ENCODE measurements around the gene TIMM50. TPM values are rescaled to one million over a fixed set of nuclear protein-coding genes. Genes with fewer than 3 reads are reported as not detected.
A peak's percentile ranks its signal among the peaks of the same experiment; 100 is the strongest.

Gene TIMM50
- total RNA-seq, 3 donors from 2014 or later, result 52.6 to 57.9 (median 57.7) TPM

- ATAC-seq (no peak), DNase-seq (no peak)
- Histone ChIP-seq H3K9me3 (no peaks in the 10 kb centered on the region), H3K4me1 (ENCODE audit: low read depth) (peaks cover 11% of the 10 kb centered on the region), H3K4me3 (no peak overlapping the region), H3K36me3 (ENCODE audit: low read depth) (no peaks in the 10 kb centered on the region)
- no peak for TF ChIP-seq CTCF (IDR thresholded peaks at IDR 0.05)
- intact Hi-C loops (cut with DNase I, micrococcal nuclease), result no loop called here
Measured at GRCh38 chr19:39531834-39532232, 51.2 kb downstream of the TIMM50 start.

- no peaks in the 10 kb centered on the region for H3K36me3 ChIP-seq (ENCODE audit: low read depth)
- peak; percentile 93 for TF ChIP-seq CTCF (IDR thresholded peaks at IDR 0.05)
- intact Hi-C loops (cut with DNase I, micrococcal nuclease), result no loop called here
Measured at GRCh38 chr19:39532233-39533002, 51.8 kb downstream of the TIMM50 start, which contains the start of gene EID2B. Gene EID2B (minus strand): TSS chr19:39532852. CDS start chr19:39532802, 50 bp downstream.

GRCh38 chr19:39533003-39533512 is 52.4 kb downstream of the TIMM50 start:
- H3K9me3 ChIP-seq, result no peaks in the 10 kb centered on the region
- DNase-seq, result no peak
- ATAC-seq, result peak; percentile 7
- no peak overlapping the region for H3K4me3 ChIP-seq
- peaks cover 11% of the 10 kb centered on the region for H3K4me1 ChIP-seq (ENCODE audit: low read depth)
- H3K36me3 ChIP-seq (ENCODE audit: low read depth), result no peaks in the 10 kb centered on the region
- intact Hi-C loops (cut with DNase I, micrococcal nuclease), result no loop called here
- TF ChIP-seq CTCF (IDR thresholded peaks at IDR 0.05), result no peak

More at GRCh38 chr19:39532233-39533002, 51.8 kb downstream of the TIMM50 start, which contains the start of gene EID2B:
- peak; percentile 99 for ATAC-seq
- DNase-seq, result peak; percentile 94 to 96 (median 94)
- H3K4me3 ChIP-seq, result peak within 1 kb of the TSS; percentile 30
- H3K9me3 ChIP-seq, result no peaks in the 10 kb centered on the region
- peaks cover 11% of the 10 kb centered on the region for H3K4me1 ChIP-seq (ENCODE audit: low read depth)

- ATAC-seq, result no peak
- no peak for DNase-seq
- no peak for TF ChIP-seq CTCF (IDR thresholded peaks at IDR 0.05)
- Histone ChIP-seq H3K36me3 (ENCODE audit: low read depth) (no peaks in the 10 kb centered on the region), H3K4me1 (ENCODE audit: low read depth) (peaks cover 15% of the 10 kb centered on the region), H3K9me3 (no peaks in the 10 kb centered on the region), H3K4me3 (no peak overlapping the region)
- intact Hi-C loops (cut with DNase I, micrococcal nuclease), result no loop called here
Measured at GRCh38 chr19:39533791-39534190, 53.2 kb downstream of the TIMM50 start.

- DNase-seq (no peak), ATAC-seq (no peak)
- H3K4me3 ChIP-seq, result peak overlapping the region; percentile 86
- H3K4me1 ChIP-seq (ENCODE audit: low read depth), result peaks cover 8% of the 10 kb centered on the region
- TF ChIP-seq CTCF (IDR thresholded peaks at IDR 0.05), result no peak
- H3K36me3 ChIP-seq (ENCODE audit: low read depth), result no peaks in the 10 kb centered on the region
- no peaks in the 10 kb centered on the region for H3K9me3 ChIP-seq
- intact Hi-C loops (cut with DNase I, micrococcal nuclease), result no loop called here
Measured at GRCh38 chr19:39539165-39539517, 58.5 kb downstream of the TIMM50 start.
